Mucosa of stomach (tissue), 1 donor: ENCODE measurements around the gene ITIH2.
A peak's percentile ranks its signal among the peaks of the same experiment; 100 is the strongest.
"Not testable (repeated sequence)": the region's sequence is repeated elsewhere in the genome, so short reads cannot be mapped to it uniquely, and the experiment has no call there.

ENCODE experiments used
- H3K27me3 ChIP-seq: one replicate; pipeline ENCODE4 v1.7.0; 2013; ENCODE audit warnings: mild to moderate bottlenecking, low read length; ENCODE audit not compliant: control insufficient read depth, insufficient read depth
- H3K36me3 ChIP-seq: one replicate; pipeline ENCODE4 v1.7.0; 2013; ENCODE audit warnings: low read length; ENCODE audit not compliant: control insufficient read depth, insufficient read depth
- H3K4me1 ChIP-seq: one replicate; pipeline ENCODE4 v1.7.0; 2013; ENCODE audit warnings: mild to moderate bottlenecking, low read length; ENCODE audit not compliant: control insufficient read depth, insufficient read depth
- H3K4me3 ChIP-seq: one replicate; pipeline ENCODE4 v1.7.0; 2013; ENCODE audit warnings: low read length
- H3K9ac ChIP-seq: one replicate; pipeline ENCODE4 v1.7.0; 2013; ENCODE audit warnings: mild to moderate bottlenecking, low read length, moderate library complexity
- H3K9me3 ChIP-seq: one replicate; pipeline ENCODE4 v1.7.0; 2013; ENCODE audit warnings: mild to moderate bottlenecking, low read length, moderate library complexity; ENCODE audit not compliant: control insufficient read depth
- donor health status: Pancreatic carcinoma.

ITIH2 gene

DNA sequence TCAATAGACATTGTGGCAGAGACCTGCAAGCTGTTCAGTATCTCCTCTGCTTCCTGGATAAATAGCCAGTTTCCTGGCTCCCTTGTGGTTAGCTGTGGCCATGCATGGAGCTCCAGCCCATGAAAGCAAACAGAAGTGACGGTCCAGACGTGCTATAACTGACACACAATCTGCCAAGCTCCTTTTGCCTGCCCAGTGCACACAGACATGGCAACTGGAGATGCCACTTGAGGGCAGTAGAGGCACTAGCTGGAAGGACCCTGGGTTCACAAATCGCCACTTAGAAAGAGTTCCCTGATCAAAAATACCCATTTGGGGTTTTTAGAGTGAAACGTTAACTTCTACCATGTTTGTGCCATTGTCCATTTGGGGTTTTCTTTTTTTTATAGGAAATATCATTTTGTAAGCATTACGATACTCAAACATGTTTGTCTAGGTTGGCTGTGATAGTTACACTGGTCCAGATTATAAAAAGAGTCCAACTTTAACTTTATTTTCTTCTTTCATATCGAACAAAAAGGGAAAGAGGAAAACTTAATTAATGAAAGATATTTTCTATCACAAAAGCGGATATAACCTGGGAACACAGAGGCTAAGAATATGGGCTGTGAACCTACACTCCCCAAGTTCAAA, 53.4 kb downstream of the ITIH2 start:
- Histone ChIP-seq H3K36me3 (no peaks in the 10 kb centered on the region), H3K9ac (no peak overlapping the region), H3K27me3 (no peaks in the 10 kb centered on the region), H3K4me1 (no peaks in the 10 kb centered on the region), H3K4me3 (no peak overlapping the region), H3K9me3 (no peaks in the 10 kb centered on the region)

DNA sequence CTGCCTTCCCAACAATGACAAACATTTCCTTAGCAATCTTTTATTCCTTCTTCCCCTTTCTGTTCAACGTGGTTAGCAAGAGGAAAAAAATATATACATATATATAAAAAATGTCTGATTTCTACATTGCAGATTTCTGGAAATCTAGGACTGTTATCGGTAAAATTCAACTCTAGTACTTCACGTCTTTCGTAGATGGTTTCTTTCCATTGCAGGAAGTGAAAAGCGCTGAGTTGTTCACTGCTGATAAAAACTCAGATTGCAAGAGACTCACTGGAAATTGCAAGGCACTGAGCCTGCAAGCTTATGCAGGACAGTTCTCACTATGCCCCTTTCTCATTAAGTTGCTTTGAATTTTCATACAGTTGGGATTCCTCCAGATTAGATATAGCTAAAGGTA, 60.8 kb downstream of the ITIH2 start:
- peaks cover 3% of the 10 kb centered on the region for H3K36me3 ChIP-seq
- H3K9ac ChIP-seq, result no peak overlapping the region
- H3K4me3 ChIP-seq, result no peak overlapping the region
- H3K9me3 ChIP-seq, result no peaks in the 10 kb centered on the region
- no peaks in the 10 kb centered on the region for H3K27me3 ChIP-seq
- H3K4me1 ChIP-seq, result no peaks in the 10 kb centered on the region

DNA sequence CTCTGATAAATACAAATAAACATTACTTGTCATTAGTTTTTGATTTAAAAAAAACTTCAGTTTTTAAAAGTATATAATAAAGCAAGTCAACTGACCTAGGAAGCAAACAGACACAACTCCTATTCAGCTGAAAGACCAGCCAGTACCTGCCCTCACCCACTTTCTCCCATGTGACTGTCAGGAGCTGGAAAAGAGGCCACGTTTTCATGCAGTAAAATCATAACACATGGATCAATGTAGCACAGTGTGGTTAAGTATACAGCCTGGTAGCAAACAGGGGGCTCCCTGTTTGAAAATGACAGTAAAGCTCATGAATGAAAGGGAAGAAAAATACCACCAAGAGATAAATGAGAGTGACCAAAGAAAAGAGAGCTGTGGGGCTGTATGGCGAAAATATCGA, 63.1 kb downstream of the ITIH2 start:
- H3K9ac ChIP-seq, result no peak overlapping the region
- no peaks in the 10 kb centered on the region for H3K9me3 ChIP-seq
- H3K4me1 ChIP-seq, result no peaks in the 10 kb centered on the region
- peaks cover 3% of the 10 kb centered on the region for H3K36me3 ChIP-seq
- no peak overlapping the region for H3K4me3 ChIP-seq
- no peaks in the 10 kb centered on the region for H3K27me3 ChIP-seq

DNA sequence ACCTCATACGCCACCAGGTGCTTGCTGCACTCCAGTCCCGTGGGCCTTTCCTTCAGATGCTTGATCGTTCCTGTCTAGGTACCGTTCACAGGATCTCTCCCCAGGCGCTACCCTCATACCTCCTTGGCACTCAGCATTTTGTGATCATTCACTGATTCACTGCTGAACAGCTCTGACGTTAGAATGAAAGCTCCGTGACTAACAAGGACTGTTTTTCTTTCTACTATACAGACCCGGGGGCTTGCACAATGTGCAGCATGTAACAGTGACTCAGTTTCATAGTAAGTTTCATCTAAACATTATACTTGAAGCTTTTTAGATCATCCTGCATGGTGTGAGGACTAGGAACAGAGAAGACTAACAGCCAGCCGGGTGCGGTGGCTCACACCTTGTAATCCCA, 64.1 kb downstream of the ITIH2 start:
- no peaks in the 10 kb centered on the region for H3K4me1 ChIP-seq
- H3K27me3 ChIP-seq, result no peaks in the 10 kb centered on the region
- peaks cover 3% of the 10 kb centered on the region for H3K36me3 ChIP-seq
- no peak overlapping the region for H3K4me3 ChIP-seq
- H3K9ac ChIP-seq, result no peak overlapping the region
- no peaks in the 10 kb centered on the region for H3K9me3 ChIP-seq

DNA sequence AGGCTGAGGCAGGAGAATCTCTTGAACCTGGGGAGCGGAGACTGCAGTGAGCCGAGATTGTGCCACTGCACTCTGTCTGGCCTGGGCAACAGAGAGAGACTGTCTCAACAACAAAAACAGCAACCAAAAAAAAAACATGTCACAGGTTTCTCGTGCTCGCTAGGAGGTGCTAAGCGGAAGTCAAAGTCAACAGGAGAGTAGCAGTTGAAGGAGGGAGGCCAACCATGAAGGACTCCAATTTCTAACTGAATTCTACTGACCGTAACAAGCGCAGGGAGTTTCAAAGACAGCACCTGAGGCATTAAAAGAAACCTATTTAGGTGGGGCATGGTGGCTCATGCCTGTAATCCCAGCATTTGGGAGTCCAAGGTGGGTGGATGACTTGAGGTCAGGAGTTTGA, 65.3 kb downstream of the ITIH2 start:
- H3K4me1 ChIP-seq, result no peaks in the 10 kb centered on the region
- H3K9ac ChIP-seq, result no peak overlapping the region
- H3K27me3 ChIP-seq, result no peaks in the 10 kb centered on the region
- H3K36me3 ChIP-seq, result peaks cover under 1% of the 10 kb centered on the region
- H3K9me3 ChIP-seq, result no peaks in the 10 kb centered on the region
- no peak overlapping the region for H3K4me3 ChIP-seq

DNA sequence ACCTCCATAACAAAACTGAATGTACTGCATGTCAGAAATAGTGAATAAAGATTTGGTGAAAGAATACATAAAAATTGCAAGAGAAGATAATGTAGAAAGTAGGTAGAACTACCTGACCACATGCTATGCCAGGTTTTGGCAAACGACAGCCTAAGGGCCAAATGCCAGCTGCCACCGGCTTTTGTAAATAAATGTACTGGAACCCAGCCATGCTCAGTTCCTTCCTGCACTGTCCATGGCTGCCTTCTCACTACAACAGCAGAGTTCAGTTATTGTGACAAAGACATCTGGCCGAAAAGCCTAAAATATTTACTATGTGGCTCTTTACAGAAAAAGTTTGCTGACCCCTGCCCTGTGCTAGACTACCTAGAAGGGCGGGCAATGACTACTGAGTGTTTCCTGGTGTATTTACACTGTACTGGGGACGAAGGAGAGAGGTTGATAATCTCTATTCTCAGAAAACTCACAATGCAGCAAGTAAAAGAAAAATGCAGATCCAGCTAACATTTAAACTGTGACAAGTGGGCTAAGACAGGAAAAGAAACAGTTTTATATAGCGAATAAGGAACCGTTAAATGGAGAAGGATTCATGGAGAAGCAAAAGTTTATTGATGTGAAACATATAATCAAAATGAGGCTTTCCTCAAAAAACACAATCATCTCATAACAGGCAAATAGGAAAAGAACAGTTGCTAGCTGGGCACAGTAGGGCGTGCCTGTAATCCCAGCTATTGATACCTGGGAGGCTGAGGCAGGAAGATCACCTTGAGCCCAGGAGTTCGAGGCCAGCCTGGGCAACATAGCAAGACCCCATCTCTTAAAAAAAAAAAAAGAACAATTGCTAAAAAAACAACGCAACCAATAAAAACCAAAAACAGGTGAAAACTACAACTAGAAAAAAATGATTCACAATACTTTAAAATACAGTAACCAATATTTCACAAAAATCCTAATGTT, 71.0 kb downstream of the ITIH2 start:
- Histone ChIP-seq H3K9me3 (no peaks in the 10 kb centered on the region), H3K4me1 (peaks cover 3% of the 10 kb centered on the region), H3K36me3 (no peaks in the 10 kb centered on the region), H3K9ac (no peak overlapping the region), H3K4me3 (no peak overlapping the region), H3K27me3 (no peaks in the 10 kb centered on the region)

DNA sequence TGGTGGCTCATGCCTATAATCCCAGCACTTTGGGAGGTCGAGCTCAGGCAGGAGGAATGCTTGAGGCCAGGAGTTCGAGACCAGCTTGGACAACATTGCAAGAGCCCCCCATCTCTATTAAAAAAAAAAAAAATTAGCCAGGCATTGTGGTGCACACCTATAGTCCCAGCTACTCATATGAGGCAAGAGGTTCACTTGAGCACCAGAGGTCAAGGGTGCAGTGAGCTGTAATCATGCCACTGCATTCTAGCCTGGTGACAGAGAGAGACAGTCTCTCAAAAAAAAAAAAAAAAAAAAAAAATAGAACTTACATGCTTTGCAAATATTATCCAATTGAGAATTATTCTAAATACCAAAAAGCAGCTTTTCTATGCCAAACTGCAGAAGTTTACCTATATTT, 73.7 kb downstream of the ITIH2 start:
- Histone ChIP-seq H3K9ac (no peak overlapping the region), H3K27me3 (no peaks in the 10 kb centered on the region), H3K36me3 (peaks cover 7% of the 10 kb centered on the region), H3K4me1 (peaks cover 3% of the 10 kb centered on the region), H3K4me3 (no peak overlapping the region), H3K9me3 (no peaks in the 10 kb centered on the region)

DNA sequence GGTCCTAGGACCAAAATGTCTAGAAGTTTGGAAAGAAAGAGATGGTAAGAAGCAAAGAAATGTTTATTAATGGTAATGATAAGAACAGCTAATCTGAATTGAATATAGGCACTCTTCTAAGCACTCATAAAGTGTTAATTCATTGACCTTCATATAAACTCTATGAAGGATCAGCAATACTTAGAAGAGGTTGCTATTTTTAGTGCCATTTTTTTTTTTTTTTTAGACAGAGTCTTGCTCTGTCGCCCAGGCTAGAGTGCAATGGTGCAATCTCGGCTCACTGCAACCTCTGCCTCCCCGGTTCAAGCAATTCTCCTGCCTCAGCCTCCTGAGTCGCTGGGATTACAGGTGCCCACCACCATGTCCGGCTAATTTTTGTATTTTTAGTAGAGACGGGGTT, 79.1 kb downstream of the ITIH2 start:
- H3K4me3 ChIP-seq, H3K27me3 ChIP-seq, H3K36me3 ChIP-seq, H3K9me3 ChIP-seq, H3K4me1 ChIP-seq, H3K9ac ChIP-seq: not testable (repeated sequence)

DNA sequence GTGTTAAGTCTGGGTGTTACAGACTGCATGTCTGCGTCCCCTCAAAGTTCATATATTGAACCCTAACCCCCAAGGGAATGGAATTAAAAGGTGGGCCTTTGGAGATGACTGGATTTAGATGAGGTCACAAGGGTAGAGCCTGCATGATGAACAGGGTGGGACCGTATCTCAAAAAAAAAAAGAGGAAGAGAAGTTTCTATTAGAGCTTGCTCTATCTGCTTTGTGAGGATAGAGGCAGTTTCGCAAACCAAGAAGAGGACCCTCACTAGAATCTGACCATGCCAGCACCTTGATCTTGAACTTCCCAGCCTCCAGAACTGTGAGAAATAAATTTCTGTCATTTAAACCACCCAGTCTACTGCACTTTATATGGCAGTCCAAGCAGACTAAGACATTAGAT, 83.3 kb downstream of the ITIH2 start:
- no peaks in the 10 kb centered on the region for H3K36me3 ChIP-seq
- H3K4me1 ChIP-seq, result peaks cover 4% of the 10 kb centered on the region
- H3K4me3 ChIP-seq, result no peak overlapping the region
- no peaks in the 10 kb centered on the region for H3K27me3 ChIP-seq
- no peaks in the 10 kb centered on the region for H3K9me3 ChIP-seq
- no peak overlapping the region for H3K9ac ChIP-seq

DNA sequence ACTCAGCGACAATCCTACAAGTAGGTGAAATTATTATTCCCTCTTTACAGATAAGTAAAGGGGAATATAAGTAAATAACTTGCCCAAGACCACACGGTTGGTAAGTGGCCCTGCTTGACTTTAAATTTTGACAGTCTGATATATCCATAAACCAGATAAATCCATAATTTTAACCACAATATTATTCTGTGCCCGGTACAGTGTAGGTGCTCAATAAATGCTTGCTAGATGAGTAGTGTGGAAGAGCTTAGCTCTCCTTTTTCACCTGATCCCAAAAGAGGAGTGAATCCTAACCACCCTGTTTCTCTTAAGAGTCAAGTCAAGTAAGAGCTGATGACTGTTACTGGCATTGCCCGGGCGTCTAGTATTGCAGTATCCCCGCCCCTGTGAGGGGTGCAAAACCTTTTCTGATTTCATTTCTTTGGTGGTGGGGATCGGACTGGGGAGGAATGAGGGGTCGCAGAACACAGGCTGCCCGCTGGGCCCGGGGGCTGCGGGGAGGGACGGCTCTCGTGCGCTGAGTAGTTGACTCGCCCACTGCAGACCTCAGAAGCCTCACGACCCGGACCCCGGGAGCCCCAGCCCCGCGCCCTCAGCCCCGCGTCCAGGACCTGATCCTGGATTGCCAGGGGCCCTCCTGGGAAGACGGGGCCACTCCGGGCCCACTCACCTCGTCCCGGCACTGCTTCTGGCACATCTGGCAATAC, 84.2 kb downstream of the ITIH2 start:
- Histone ChIP-seq H3K9me3 (no peaks in the 10 kb centered on the region), H3K4me3 (peak overlapping the region; percentile 47), H3K4me1 (peaks cover 4% of the 10 kb centered on the region), H3K36me3 (no peaks in the 10 kb centered on the region), H3K27me3 (no peaks in the 10 kb centered on the region), H3K9ac (peak overlapping the region; percentile 84)

DNA sequence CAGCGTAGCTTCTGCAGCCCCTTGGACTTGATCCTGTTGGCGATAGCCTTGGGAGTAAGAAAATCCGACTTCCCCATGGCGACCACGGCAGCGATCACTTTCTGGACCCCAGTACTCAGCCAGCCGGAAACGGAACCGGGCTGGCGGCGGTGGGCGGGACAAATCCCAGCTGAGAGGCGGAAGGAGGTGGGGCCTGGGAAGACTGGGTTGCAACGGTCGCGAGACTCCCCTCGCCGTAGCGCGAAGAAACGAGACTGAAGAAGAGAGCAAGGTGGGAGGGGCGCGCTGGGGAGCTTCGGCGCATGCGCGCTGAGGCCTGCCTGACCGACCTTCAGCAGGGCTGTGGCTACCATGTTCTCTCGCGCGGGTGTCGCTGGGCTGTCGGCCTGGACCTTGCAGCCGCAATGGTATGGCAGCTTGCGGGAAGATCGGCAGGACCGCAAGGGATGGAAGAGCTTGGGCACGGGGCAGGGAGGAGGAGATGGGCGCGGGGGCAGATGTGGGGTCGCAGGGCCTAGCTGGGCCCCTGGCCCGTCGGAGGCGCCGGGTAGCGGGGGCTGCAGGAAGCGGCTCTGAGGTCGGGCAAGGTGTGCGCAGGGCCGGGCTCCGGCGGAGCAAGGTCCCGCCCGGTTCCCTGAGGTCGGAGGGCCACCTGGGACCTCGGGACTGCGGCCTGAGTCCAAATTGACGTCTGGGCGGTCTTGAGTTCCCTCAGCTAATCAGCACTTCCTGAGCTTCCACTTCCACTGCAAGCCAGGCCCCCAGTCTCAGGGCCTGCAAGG, 84.9 kb downstream of the ITIH2 start, which contains the start of the genes ATP5F1C and KIN:
TSS of gene ATP5F1C (plus strand) at position 321 of the 782 bp plus-strand sequence. CDS start at position 352, 31 bp downstream.
TSS of gene KIN (minus strand) at position 137 of the 782 bp plus-strand sequence. CDS start at position 77, 60 bp downstream.
- Histone ChIP-seq H3K9ac (peak within 1 kb of the TSS; percentile 84), H3K4me1 (peaks cover 4% of the 10 kb centered on the region), H3K36me3 (no peaks in the 10 kb centered on the region), H3K9me3 (no peaks in the 10 kb centered on the region), H3K27me3 (no peaks in the 10 kb centered on the region), H3K4me3 (peak within 1 kb of the TSS; percentile 47)
